ENCODE results near the gene RAB39A.

The RAB39A gene

GRCh38 chr11:108007819-108008218 is 79.6 kb downstream of the RAB39A start:
- no peak for TF ChIP-seq CTCF (IDR thresholded peaks at IDR 0.05; ENCODE audit: low read depth, low read length)
- H3K4me3 ChIP-seq (replicated peaks in 1 of 2; ENCODE audit: low read depth in 2 of 2, low read length in 2 of 2): no peak overlapping the region
- DNase-seq (ENCODE audit: low read depth in 2 of 2): no peak

- DNase-seq (ENCODE audit: low read depth in 2 of 2): peak; percentile 94 to 96
- peak; percentile 82 for TF ChIP-seq CTCF (IDR thresholded peaks at IDR 0.05; ENCODE audit: low read depth, low read length)
- H3K4me3 ChIP-seq (replicated peaks in 1 of 2; ENCODE audit: low read depth in 2 of 2, low read length in 2 of 2): peak within 1 kb of the TSS; percentile 96 to 97
These were observed 80.6 kb downstream of the RAB39A start, which contains the start of gene CUL5 for GRCh38 chr11:108008656-108009496. TSS of gene CUL5 (plus strand) at chr11:108008898. CDS start at chr11:108009349, 451 bp downstream.

- peak in 1 of 2 donors; percentile 13 for DNase-seq (ENCODE audit: low read depth in 2 of 2)
- TF ChIP-seq CTCF (IDR thresholded peaks at IDR 0.05; ENCODE audit: low read depth, low read length): no peak
- peak overlapping the region; percentile 96 to 97 for H3K4me3 ChIP-seq (replicated peaks in 1 of 2; ENCODE audit: low read depth in 2 of 2, low read length in 2 of 2)
These were observed 81.5 kb downstream of the RAB39A start for GRCh38 chr11:108009497-108010370.

GRCh38 chr11:108012139-108012725 is 84.0 kb downstream of the RAB39A start:
- no peak overlapping the region for H3K4me3 ChIP-seq (replicated peaks in 1 of 2; ENCODE audit: low read depth in 2 of 2, low read length in 2 of 2)
- TF ChIP-seq CTCF (IDR thresholded peaks at IDR 0.05; ENCODE audit: low read depth, low read length): no peak
- DNase-seq (ENCODE audit: low read depth in 2 of 2): no peak

Data from cardiac fibroblast (primary cell).